ENCODE data around the gene SNX30.

DNA sequence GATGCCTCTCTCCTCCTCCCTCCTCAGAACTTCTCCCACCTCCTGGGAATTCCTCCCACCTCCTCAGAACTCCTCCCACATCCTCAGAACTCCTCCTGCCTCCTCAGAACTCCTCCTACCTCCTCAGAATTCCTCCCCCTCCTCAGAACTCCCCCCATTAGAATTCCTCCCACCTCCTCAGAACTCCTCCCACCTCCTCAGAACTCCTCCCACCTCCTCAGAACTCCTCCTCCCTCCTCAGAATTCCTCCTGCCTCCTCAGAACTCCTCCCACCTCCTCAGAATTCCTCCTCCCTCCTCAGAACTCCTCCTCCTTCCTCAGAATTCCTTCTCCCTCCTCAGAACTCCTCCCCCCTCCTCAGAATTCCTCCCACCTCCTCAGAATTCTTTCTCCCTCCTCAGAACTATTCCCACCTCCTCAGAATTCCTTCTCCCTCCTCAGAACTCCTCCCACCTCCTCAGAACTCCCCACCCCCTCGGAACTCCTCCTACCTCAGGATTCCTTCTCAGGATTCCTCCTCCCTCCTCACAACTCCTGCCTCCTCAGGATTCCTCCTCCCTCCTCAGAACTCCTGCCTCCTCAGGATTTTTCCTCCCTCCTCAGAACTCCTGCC lies 116.2 kb downstream of the SNX30 start:
- TF ChIP-seq, protein P1, sequence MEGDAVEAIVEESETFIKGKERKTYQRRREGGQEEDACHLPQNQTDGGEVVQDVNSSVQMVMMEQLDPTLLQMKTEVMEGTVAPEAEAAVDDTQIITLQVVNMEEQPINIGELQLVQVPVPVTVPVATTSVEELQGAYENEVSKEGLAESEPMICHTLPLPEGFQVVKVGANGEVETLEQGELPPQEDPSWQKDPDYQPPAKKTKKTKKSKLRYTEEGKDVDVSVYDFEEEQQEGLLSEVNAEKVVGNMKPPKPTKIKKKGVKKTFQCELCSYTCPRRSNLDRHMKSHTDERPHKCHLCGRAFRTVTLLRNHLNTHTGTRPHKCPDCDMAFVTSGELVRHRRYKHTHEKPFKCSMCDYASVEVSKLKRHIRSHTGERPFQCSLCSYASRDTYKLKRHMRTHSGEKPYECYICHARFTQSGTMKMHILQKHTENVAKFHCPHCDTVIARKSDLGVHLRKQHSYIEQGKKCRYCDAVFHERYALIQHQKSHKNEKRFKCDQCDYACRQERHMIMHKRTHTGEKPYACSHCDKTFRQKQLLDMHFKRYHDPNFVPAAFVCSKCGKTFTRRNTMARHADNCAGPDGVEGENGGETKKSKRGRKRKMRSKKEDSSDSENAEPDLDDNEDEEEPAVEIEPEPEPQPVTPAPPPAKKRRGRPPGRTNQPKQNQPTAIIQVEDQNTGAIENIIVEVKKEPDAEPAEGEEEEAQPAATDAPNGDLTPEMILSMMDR (IDR thresholded peaks at IDR 0.05): no peak
- TF ChIP-seq ZFX (IDR thresholded peaks at IDR 0.05; ENCODE audit: borderline replicate concordance): no peak
